Measurements from ENCODE around the gene UBALD1.

The UBALD1 gene

DNA sequence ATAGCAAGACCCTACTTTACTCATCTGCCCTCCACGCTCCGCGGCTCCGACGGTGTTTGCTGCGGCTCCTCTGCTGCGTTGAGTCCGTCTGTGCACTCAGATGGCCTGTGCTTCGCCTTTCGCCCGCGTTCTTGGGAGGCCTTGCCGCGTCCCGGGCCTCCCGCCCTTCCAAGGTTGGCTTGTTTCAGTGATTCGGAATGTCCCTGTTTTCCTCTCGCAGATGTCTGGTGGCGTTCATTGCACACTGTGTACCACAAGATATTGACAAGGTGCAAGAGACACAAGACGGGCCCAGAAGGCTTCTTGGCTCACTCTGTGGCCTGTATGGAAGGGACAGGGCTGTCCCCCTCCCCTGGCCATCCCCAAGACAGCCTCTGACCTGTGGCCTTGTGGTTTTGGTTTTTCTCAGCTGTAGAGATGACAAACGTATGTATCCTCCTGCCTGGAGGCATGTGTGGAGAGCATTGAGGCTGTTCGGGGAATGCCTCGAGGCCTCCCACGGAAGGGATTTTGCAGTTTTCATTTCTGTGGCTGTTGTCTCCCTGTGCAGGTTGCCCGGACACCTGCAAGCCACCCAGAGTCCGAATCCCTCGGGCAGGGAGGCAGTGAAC is 25.3 kb upstream of the UBALD1 start:
- H3K4me3 ChIP-seq (ENCODE audit: low read depth, low read length), result no peak overlapping the region
- H3K36me3 ChIP-seq (ENCODE audit: control insufficient read depth, insufficient read depth, low read length), result no peaks in the 10 kb centered on the region
- H3K9ac ChIP-seq, result no peak overlapping the region
- no peak for TF ChIP-seq CTCF (IDR thresholded peaks at IDR 0.05)
- no peaks in the 10 kb centered on the region for H3K4me1 ChIP-seq
- no peak overlapping the region for H2AFZ ChIP-seq
- H3K27ac ChIP-seq, result no peak overlapping the region
- peaks cover 74% of the 10 kb centered on the region for H3K79me2 ChIP-seq
- H3K27me3 ChIP-seq (ENCODE audit: control insufficient read depth, insufficient read depth, low read length), result no peaks in the 10 kb centered on the region
- no peak overlapping the region for H3K4me2 ChIP-seq (ENCODE audit: low read length)
- no peaks in the 10 kb centered on the region for H3K9me3 ChIP-seq (ENCODE audit: control insufficient read depth, low read length)

DNA sequence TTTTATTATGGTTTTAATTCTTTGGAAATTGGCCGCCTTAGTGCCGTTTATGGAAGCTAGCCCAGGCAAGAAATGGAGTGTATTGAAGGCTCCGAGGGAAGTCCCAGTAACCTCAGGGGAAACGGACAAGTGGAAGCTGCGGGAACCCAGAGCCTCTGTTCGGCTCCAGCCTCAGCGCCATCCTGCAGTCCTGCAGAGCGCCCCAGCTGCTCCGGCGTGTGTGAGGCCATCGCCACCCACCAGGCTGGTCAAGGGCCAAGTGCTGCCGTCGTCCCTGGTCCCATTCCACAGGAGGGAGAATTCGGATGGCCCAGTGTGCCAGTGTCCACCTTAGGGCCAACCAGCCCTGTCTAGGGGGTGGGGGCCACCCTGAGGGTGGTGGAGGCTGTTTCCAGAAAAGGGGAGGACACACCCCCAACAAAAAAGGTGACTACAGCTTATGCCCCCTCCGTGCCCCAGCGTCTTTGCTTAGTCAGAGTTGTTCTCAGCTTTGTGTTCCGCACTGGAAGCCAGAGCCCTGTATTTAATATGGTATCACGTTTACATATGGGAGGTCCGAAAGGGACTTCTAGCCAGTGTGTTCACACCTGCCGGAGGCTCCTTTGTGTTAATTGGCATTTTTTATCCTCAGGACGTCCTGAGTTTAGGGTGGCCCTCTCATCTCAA is 22.9 kb upstream of the UBALD1 start:
- H3K9ac ChIP-seq, result no peak overlapping the region
- no peak for TF ChIP-seq CTCF (IDR thresholded peaks at IDR 0.05)
- peaks cover 73% of the 10 kb centered on the region for H3K79me2 ChIP-seq
- no peaks in the 10 kb centered on the region for H3K4me1 ChIP-seq
- no peaks in the 10 kb centered on the region for H3K36me3 ChIP-seq (ENCODE audit: control insufficient read depth, insufficient read depth, low read length)
- H3K9me3 ChIP-seq (ENCODE audit: control insufficient read depth, low read length), result no peaks in the 10 kb centered on the region
- H3K4me2 ChIP-seq (ENCODE audit: low read length), result no peak overlapping the region
- no peaks in the 10 kb centered on the region for H3K27me3 ChIP-seq (ENCODE audit: control insufficient read depth, insufficient read depth, low read length)
- no peak overlapping the region for H3K27ac ChIP-seq
- no peak overlapping the region for H2AFZ ChIP-seq
- H3K4me3 ChIP-seq (ENCODE audit: low read depth, low read length), result no peak overlapping the region

GRCh38 chr16:4636196-4636595 is 21.5 kb upstream of the UBALD1 start:
- Histone ChIP-seq H3K4me2 (ENCODE audit: low read length) (no peak overlapping the region), H3K36me3 (ENCODE audit: control insufficient read depth, insufficient read depth, low read length) (no peaks in the 10 kb centered on the region), H3K4me3 (ENCODE audit: low read depth, low read length) (no peak overlapping the region), H3K27me3 (ENCODE audit: control insufficient read depth, insufficient read depth, low read length) (no peaks in the 10 kb centered on the region), H3K27ac (no peak overlapping the region), H3K4me1 (no peaks in the 10 kb centered on the region), H2AFZ (no peak overlapping the region), H3K79me2 (peaks cover 77% of the 10 kb centered on the region), H3K9ac (no peak overlapping the region), H3K9me3 (ENCODE audit: control insufficient read depth, low read length) (no peaks in the 10 kb centered on the region)
- TF ChIP-seq CTCF (IDR thresholded peaks at IDR 0.05), result no peak

- Histone ChIP-seq H3K36me3 (ENCODE audit: control insufficient read depth, insufficient read depth, low read length) (no peaks in the 10 kb centered on the region), H3K9me3 (ENCODE audit: control insufficient read depth, low read length) (no peaks in the 10 kb centered on the region), H3K4me2 (ENCODE audit: low read length) (no peak overlapping the region), H2AFZ (no peak overlapping the region), H3K27me3 (ENCODE audit: control insufficient read depth, insufficient read depth, low read length) (no peaks in the 10 kb centered on the region), H3K4me1 (no peaks in the 10 kb centered on the region), H3K79me2 (peaks cover 76% of the 10 kb centered on the region), H3K9ac (no peak overlapping the region), H3K4me3 (ENCODE audit: low read depth, low read length) (no peak overlapping the region), H3K27ac (no peak overlapping the region)
- TF ChIP-seq CTCF (IDR thresholded peaks at IDR 0.05), result no peak
Measured at GRCh38 chr16:4634768-4635167, 20.1 kb upstream of the UBALD1 start.
